Measurements from ENCODE around the gene PLD4.

- TF ChIP-seq CTCF (IDR thresholded peaks at IDR 0.05) (no peak), REST (IDR thresholded peaks at IDR 0.05; ENCODE audit: insufficient read depth in 1 of 2, low read depth in 2 of 2, low read length in 1 of 2) (0 out of 4 replicates have a peak, but pooled peaks of 1 of the 2 experiments have one; percentile 24), POLR2AphosphoS5 (IDR thresholded peaks at IDR 0.05; ENCODE audit: low read depth, low read length) (peak; percentile 77)
Measured at GRCh38 chr14:104972301-104973134, 47.8 kb downstream of the PLD4 start.
